ENCODE data around the gene CCR3. TPM values are rescaled to one million over a fixed set of nuclear protein-coding genes. Genes with fewer than 3 reads are reported as not detected.

CCR3 gene
- total RNA-seq, 4 donors from 2014 or later, result not detected

DNA sequence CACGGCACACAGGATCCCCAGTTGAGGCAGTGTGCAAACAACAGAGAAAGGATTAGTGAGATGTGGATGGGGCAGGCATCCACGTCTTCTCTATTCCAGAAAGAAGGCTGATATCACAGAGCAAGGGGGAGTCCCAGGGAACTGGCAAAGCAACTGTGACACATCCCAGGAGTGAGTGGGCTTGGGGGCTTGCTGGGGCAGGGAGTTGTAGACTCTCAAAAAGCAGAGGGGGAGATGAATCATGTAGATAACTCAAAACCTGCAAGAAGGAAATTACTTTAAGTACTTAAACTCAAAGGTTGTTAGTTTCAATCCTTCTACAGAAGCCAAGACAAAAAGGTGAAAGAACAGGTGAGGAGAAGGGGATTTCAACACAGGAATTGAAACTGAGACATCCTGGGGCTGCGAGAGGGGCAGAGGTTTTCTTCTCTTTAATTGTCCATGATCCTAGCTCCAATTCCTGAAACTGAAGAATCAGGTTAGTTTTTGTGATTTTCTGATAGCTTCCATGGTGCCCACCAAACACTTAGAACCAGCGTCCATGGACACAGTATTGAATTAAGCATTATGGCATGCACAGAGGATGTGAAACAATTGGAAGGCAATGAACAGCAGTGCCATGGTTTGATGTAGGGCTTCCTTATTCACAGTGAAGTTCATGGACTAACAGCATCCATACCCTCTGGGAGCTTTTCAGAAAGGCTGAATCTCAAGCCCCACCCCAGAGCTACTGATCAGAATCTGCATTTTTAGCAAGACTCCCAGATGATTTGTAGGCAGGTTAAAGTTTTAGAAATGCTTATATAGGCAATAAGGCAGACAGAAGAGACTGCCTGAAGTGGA lies 52.0 kb downstream of the CCR3 start:
- 41 to 62% methylated on average over 3 of the region's 4 CpGs for WGBS, 2 donors
- intact Hi-C loops (cut with DNase I), result no loop called here
- no peaks in the 10 kb centered on the region for H3K27me3 ChIP-seq

DNA sequence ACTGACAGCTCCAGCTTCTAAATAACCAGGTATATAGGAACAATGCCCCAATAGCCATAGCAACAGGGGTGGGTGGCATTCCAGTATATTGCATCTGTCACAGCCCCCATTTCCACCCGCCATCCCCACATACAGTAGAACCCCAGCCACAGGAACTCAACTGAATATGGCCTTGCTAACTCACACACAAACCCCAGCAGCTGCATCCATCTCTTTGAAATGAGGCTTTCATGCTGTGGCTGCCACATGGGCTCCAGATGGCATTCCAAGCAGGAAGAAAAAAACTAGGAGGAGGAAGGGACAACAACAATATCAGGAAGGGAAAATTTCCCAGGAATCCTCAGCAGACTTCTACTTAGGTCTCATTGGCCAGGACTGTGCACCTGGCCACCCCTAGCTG lies 54.6 kb downstream of the CCR3 start:
- Histone ChIP-seq H3K27ac (no peak overlapping the region), H3K36me3 (no peaks in the 10 kb centered on the region), H3K27me3 (no peaks in the 10 kb centered on the region), H3K4me1 (peaks cover 5 to 22% (median 8%) of the 10 kb centered on the region in 3 donors), H3K9me3 (no peaks in the 10 kb centered on the region), H3K4me3 (no peak overlapping the region)
- no peak for DNase-seq
- TF ChIP-seq, protein P1, sequence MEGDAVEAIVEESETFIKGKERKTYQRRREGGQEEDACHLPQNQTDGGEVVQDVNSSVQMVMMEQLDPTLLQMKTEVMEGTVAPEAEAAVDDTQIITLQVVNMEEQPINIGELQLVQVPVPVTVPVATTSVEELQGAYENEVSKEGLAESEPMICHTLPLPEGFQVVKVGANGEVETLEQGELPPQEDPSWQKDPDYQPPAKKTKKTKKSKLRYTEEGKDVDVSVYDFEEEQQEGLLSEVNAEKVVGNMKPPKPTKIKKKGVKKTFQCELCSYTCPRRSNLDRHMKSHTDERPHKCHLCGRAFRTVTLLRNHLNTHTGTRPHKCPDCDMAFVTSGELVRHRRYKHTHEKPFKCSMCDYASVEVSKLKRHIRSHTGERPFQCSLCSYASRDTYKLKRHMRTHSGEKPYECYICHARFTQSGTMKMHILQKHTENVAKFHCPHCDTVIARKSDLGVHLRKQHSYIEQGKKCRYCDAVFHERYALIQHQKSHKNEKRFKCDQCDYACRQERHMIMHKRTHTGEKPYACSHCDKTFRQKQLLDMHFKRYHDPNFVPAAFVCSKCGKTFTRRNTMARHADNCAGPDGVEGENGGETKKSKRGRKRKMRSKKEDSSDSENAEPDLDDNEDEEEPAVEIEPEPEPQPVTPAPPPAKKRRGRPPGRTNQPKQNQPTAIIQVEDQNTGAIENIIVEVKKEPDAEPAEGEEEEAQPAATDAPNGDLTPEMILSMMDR (IDR thresholded peaks at IDR 0.05), result no peak
- no peak for TF ChIP-seq POLR2A (IDR thresholded peaks at IDR 0.05)
- intact Hi-C loops (cut with DNase I), result no loop called here
- WGBS, 2 donors, result 100% methylated on average over 1 of the region's 1 CpG

More for the DNA sequence above, 52.0 kb downstream of the CCR3 start:
- DNase-seq, result no peak
- Histone ChIP-seq H3K27ac (no peak overlapping the region), H3K9me3 (no peaks in the 10 kb centered on the region), H3K36me3 (no peaks in the 10 kb centered on the region), H3K4me1 (peaks cover 5 to 22% (median 8%) of the 10 kb centered on the region in 3 donors), H3K4me3 (no peak overlapping the region)
- TF ChIP-seq, protein P1 (IDR thresholded peaks at IDR 0.05), result no peak
- no peak for TF ChIP-seq POLR2A (IDR thresholded peaks at IDR 0.05)

DNA sequence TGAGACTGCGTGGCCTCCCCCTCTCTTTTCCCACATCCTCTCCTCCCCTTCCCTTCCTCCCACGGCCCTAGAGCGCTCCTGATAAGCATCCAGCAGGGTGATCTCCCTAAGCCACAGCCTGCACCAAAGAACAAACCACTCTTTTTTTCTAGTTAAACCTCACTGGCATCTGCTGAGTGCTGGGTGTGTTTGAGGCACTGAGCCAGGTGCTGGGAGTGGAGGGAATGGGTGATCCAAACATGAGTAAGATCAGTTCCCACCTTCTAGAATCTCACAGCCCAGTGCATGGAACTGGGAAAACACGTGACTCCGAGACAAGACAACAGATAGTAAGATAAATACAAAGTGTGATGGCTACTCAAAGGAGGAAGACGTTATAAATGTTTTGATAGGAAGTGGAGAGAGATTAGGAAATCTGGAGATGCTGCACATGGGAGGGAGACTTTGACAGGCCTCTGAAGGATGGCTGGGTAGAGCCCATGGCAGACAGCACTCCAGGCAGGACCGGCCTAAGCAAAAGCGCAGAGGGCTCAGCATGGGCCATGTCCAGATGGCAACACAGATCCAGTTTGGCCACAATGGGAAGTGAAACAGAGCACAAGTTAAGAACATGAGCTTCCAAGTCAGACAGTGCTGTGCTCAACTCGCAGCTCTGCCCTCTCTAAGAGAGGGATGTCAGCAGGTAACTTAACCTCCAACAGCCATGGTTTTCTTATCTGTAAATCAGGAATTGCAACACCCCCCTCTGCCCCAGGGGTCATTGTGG lies 55.6 kb downstream of the CCR3 start:
- H3K36me3 ChIP-seq, result no peaks in the 10 kb centered on the region
- H3K27me3 ChIP-seq, result no peaks in the 10 kb centered on the region
- TF ChIP-seq POLR2A (IDR thresholded peaks at IDR 0.05), result no peak
- TF ChIP-seq, protein P1 (IDR thresholded peaks at IDR 0.05), result no peak
- WGBS, 2 donors, result 62% methylated on average over 7 to 9 of the region's 9 CpGs
- intact Hi-C loops (cut with DNase I), result no loop called here
- peak overlapping the region in 1 of 4 donors; percentile 39 for H3K27ac ChIP-seq
- H3K9me3 ChIP-seq, result no peaks in the 10 kb centered on the region
- DNase-seq, result no peak
- H3K4me3 ChIP-seq, result no peak overlapping the region
- H3K4me1 ChIP-seq, result peaks cover 5 to 22% (median 8%) of the 10 kb centered on the region in 3 donors

DNA sequence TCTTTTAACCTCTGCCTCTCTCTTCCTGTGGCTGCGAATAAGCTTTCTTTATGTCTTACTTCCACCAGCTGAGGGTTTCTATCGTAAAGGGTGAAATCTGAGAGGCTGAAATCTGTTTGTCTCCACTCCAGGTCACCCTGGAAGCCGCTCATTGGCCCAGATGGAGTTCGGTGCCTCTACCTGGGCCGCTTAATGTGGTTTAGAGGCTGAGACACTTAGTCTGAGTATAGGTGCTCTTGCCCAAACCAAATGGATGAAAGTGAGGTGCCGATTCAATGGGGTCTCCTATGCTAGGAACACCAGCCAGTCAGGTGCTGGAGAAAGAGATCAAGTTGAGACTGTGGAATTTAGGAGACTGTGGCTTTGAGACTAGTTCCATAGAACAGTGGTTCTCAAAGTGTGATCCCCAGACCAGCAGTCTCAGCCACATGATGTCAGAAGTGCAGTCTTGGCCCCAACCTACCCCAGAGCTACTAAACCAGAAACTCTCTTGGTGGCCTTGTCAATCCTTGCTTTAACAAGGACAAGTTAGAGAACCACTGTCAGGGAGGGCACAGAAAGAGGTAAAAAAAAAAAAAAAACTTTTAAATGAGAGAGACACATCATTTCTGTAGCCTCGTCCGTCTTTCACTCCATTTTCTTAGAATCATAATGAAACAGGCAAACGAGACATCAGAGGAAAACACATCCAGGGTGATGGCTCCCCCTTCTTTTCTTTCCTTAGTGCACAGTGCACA lies 56.8 kb downstream of the CCR3 start:
- Histone ChIP-seq H3K9me3 (no peaks in the 10 kb centered on the region), H3K4me3 (no peak overlapping the region), H3K27me3 (no peaks in the 10 kb centered on the region), H3K4me1 (peaks cover 5 to 22% (median 8%) of the 10 kb centered on the region in 3 donors), H3K27ac (peak overlapping the region in 2 of 4 donors; percentile 32 to 52), H3K36me3 (no peaks in the 10 kb centered on the region)
- intact Hi-C loops (cut with DNase I), result no loop called here
- WGBS, 2 donors, result 70 to 76% methylated on average over 9 of the region's 9 CpGs
- DNase-seq, result no peak
- TF ChIP-seq POLR2A (IDR thresholded peaks at IDR 0.05), result no peak
- TF ChIP-seq, protein P1 (IDR thresholded peaks at IDR 0.05), result no peak

Data from esophagus squamous epithelium (tissue), 5 donors.